Measurements from ENCODE around the gene SLC2A1.

The SLC2A1 gene

DNA sequence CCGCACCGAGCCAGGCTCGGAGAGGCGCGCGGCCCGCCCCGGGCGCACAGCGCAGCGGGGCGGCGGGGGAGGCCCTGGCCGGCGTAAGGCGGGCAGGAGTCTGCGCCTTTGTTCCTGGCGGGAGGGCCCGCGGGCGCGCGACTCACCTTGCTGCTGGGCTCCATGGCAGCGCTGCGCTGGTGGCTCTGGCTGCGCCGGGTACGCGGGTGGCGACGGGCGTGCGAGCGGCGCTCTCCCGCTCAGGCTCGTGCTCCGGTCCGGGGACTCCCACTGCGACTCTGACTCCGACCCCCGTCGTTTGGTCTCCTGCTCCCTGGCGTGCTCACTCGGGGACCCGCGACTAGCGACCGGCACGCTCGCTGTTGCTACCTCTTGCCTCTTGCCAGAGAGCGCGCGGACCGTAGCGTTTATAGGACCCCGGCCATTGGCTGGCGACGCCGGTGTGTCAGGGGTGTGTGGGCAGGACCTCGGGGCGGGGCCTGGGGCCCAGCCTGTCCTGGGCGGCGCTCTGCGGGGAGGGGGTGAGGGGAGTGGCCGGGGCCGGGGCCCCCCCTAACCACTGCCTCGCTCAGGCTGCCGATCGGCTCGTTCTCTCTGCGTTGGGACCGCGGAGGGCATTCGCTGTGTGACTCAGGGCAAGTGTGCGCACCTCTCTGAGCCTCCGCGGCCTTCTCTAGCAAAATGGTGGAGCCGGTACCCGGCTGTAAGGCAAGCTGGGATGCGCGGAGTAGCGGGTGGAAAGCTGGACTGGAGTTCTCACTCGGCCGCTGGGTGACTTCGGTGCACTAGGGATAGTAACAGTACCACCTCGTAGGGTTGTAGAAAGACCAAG, at the start of gene SLC2A1:
Gene SLC2A1 (minus strand): TSS at position 381 of the 832 bp plus-strand sequence. CDS start 217 bp downstream, at position 164.
- DNase-seq (ENCODE audit: low spot score), result peak; percentile 98

DNA sequence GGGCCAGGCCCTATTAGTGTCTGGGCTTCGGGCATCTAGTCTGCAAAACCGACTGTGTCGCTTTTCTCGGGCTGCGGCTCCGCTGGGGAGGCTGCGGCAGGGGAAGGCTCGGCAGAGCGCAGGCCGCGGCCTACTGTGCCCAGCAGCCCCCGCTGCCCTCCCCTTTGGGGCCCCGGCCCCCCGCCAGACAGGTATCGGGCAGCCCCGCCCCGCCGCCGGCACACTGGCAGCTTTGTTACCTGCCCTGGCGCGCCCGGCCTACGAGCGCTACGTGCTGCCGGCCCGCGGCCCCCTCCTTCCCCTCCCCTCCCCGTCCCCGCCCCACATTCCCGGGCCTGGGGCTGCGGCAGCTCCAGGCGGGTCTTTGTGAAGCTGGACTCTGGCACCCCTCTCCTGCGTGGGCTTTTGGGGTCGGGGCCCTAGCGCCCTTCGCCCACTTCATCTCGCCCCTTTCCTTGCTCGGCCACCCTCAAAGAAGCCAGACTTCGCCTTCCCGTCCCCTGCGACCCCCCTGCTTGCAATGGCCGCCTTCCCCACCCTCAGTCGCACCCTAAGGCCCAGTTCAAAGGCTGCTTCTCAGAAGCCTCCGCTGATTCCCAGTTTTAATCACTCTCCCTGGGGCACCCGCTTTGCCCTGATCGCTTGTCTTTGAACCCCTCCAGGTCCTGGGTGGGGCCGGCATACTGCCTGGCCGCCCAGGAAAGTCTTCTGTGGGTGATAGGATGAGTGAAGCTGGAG, 48.9 kb upstream of the SLC2A1 start:
- no peak for DNase-seq (ENCODE audit: low spot score)

GRCh38 chr1:43005460-43006361, 47.0 kb upstream of the SLC2A1 start:
- no peak for DNase-seq (ENCODE audit: low spot score)

DNA sequence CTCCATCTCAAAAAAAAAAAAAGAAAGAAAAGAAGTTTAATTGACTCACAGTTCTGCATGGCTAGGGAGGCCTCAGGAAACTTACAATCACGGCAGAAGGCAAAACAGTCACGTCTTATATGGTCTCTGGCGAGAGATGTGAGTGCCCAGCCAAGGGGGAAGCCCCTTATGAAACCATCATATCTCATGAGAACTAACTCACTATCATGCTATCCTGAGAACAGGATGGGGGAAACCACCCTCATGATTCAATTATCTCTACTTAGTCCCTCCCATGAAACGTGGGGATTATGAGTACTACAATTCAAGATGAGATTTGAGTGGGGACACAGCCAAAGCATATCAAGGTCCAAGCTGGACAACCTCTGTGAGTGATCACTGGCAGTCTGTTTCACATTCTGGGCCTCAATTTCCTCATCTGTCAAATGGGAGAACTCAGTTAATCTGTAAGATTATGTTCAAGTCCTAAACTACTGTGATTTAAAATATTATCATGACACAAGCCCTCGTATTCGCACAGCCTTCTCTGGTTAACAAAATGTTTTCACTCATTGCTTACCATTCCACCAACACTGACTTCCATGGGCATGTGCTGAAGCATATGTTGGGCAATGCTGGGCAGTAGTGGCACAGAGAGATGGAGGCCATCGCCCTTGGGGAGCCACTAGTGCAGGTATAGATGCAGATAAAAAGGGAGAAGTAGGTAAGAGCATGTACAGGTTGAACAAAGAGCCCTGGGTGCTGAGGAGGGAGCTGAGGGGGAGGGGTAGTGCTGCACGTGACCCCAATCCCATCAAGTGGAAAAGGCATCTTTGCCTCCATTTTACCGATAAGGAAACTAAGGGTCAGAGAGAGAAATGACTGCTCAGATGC, 46.2 kb upstream of the SLC2A1 start:
- DNase-seq (ENCODE audit: low spot score), result no peak

DNA sequence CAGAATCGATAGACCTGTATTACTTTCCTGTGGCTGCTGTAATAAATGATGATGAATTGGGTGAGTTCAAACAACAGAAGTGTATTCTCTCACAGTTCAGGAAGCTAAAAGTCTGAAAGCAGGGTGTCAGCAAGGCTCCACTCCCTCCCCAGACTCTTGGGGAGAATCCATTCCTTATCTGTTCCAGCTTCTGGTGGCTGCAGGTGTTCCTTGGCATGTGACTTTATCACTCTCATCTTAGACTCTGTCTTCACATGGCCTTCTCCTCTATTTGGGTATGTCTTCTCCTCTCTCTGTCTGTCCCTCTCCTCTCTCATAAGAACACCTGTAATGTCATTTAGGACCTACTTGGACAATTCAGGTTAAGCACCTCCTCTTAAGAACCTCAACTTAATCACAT, 44.1 kb upstream of the SLC2A1 start:
- peak; percentile 44 for DNase-seq (ENCODE audit: low spot score)

GRCh38 chr1:43002116-43002515, 43.4 kb upstream of the SLC2A1 start:
- no peak for DNase-seq (ENCODE audit: low spot score)

- no peak for DNase-seq (ENCODE audit: low spot score)
Observed at GRCh38 chr1:43001434-43001833, 42.8 kb upstream of the SLC2A1 start.

- no peak for DNase-seq (ENCODE audit: low spot score)
Observed at GRCh38 chr1:43000271-43000670, 41.6 kb upstream of the SLC2A1 start.

- DNase-seq (ENCODE audit: low spot score), result no peak
Observed at GRCh38 chr1:42999308-42999707, 40.6 kb upstream of the SLC2A1 start.

GRCh38 chr1:42998386-42998785, 39.7 kb upstream of the SLC2A1 start:
- no peak for DNase-seq (ENCODE audit: low spot score)

DNA sequence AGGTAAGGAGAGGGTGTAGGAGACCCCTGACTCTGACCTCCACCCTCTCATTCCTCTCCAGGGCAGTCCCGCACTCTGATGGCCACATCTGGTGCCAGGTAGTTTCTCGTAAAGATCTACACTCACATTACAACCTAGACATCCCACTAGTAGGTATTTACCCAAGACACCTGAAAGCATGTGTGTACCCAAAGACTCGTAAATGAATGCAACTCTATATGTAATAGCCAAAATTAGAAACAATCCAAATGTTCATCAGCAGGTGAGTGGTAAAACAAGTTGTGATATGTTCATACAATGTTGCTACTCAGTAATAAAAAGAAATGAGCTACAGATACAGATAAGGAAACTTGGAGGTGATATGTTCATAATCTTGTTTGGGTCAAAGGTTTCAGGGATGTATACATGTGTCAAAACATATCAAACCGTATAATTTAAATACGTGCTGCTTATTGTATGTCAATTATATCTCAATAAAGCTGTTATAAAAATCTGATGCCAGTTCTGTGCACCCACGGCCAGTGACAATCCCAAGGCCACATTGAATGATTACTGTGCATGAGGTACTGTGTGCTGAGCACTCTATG, 37.8 kb upstream of the SLC2A1 start:
- DNase-seq (ENCODE audit: low spot score), result no peak

- no peak for DNase-seq (ENCODE audit: low spot score)
Observed at GRCh38 chr1:42993502-42994136, 35.0 kb upstream of the SLC2A1 start.

GRCh38 chr1:42992054-42992571, 33.4 kb upstream of the SLC2A1 start:
- no peak for DNase-seq (ENCODE audit: low spot score)

GRCh38 chr1:42990757-42991346, 32.2 kb upstream of the SLC2A1 start:
- no peak for DNase-seq (ENCODE audit: low spot score)

- no peak for DNase-seq (ENCODE audit: low spot score)
Observed at GRCh38 chr1:42983693-42984092, 25.0 kb upstream of the SLC2A1 start.

DNA sequence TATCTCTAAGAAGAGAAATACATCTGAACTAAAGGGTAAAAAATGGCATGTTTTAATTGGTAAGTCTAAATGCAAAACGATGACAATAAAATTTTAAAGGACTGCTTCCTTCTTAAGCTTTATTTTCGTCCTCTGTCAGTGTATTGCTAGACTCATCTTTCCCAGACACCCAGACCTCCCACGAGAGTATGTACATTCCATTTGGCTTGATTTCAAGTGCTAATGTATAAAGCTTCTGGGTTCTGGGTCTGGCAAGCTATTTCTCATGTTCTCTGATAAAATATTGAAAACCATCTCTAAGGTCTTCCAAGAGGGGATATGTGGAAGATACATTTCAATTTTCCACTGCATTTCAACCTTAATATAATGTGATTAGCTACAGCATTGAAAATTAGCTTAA, 24.6 kb upstream of the SLC2A1 start:
- no peak for DNase-seq (ENCODE audit: low spot score)

GRCh38 chr1:42982641-42983040, 24.0 kb upstream of the SLC2A1 start:
- no peak for DNase-seq (ENCODE audit: low spot score)

GRCh38 chr1:42981871-42982270, 23.2 kb upstream of the SLC2A1 start:
- DNase-seq (ENCODE audit: low spot score), result no peak

- DNase-seq (ENCODE audit: low spot score), result no peak
Observed at GRCh38 chr1:42981255-42981805, 22.7 kb upstream of the SLC2A1 start.

All from hematopoietic multipotent progenitor cell treated with erythropoietin and hydrocortisone succinate and interleukin-3 and kit ligand, for 17 days (in vitro differentiated cells).